Mesothelial cell of epicardium (in vitro differentiated cells): ENCODE measurements around the gene MARCHF3. TPM values are rescaled to one million over a fixed set of nuclear protein-coding genes. Genes with fewer than 3 reads are reported as not detected.

Experiments
- DNase-seq, 2 experiments: peaks; one replicate each; pipeline ENCODE4 v3.0.0; 2021; ENCODE audit warnings: low spot score in 2 of 2; ENCODE audit not compliant: unreplicated experiment in 2 of 2
- H3K27ac Mint-ChIP-seq: 2 replicates; pipeline ENCODE4 v1.8.0; 2021; ENCODE audit warnings: mixed read lengths
- H3K27me3 Mint-ChIP-seq: 2 replicates; pipeline ENCODE4 v1.8.0; 2021; ENCODE audit warnings: low read depth, mixed read lengths
- H3K36me3 Mint-ChIP-seq: 2 replicates; pipeline ENCODE4 v1.8.0; 2021; ENCODE audit warnings: mixed read lengths
- H3K4me1 Mint-ChIP-seq: 2 replicates; pipeline ENCODE4 v1.8.0; 2021; ENCODE audit warnings: mixed read lengths
- H3K4me3 Mint-ChIP-seq: 2 replicates; pipeline ENCODE4 v1.8.0; 2021; ENCODE audit warnings: mild to moderate bottlenecking, moderate library complexity, mixed read lengths
- H3K9me3 Mint-ChIP-seq: 2 replicates; pipeline ENCODE4 v1.8.0; 2021; ENCODE audit warnings: mixed read lengths
- CTCF ChIP-seq: fragments of 200-600 bp; sonication (generic); IDR thresholded peaks from one replicate; pipeline ENCODE4 v1.5.0; 2021; ENCODE audit warnings: antibody characterized with exemption; ENCODE audit not compliant: unreplicated experiment
- total RNA-seq: library from RNA; stranded (reverse); gene quantifications from 3 replicates; pipeline ENCODE4 v1.2.1, GENCODE V29; 2021

MARCHF3 gene
- total RNA-seq, 1 donor from 2014 or later: 9.4 TPM

GRCh38 chr5:126925482-126925881, 104.9 kb downstream of the MARCHF3 start:
- no peaks in the 10 kb centered on the region for H3K9me3 Mint-ChIP-seq
- no peaks in the 10 kb centered on the region for H3K27me3 Mint-ChIP-seq
- no peak for DNase-seq
- H3K27ac Mint-ChIP-seq: no peak overlapping the region
- no peak overlapping the region for H3K4me3 Mint-ChIP-seq
- H3K4me1 Mint-ChIP-seq: peaks cover 10% of the 10 kb centered on the region
- H3K36me3 Mint-ChIP-seq: no peaks in the 10 kb centered on the region
- no peak for TF ChIP-seq CTCF

GRCh38 chr5:126924331-126925033, 105.9 kb downstream of the MARCHF3 start:
- Mint-ChIP-seq H3K27me3 (no peaks in the 10 kb centered on the region), H3K9me3 (no peaks in the 10 kb centered on the region), H3K36me3 (no peaks in the 10 kb centered on the region), H3K27ac (no peak overlapping the region), H3K4me1 (peaks cover 14% of the 10 kb centered on the region), H3K4me3 (no peak overlapping the region)
- no peak for TF ChIP-seq CTCF
- no peak for DNase-seq

- DNase-seq: no peak
- peaks cover 34% of the 10 kb centered on the region for H3K4me1 Mint-ChIP-seq
- H3K27me3 Mint-ChIP-seq: no peaks in the 10 kb centered on the region
- no peaks in the 10 kb centered on the region for H3K36me3 Mint-ChIP-seq
- H3K27ac Mint-ChIP-seq: no peak overlapping the region
- no peaks in the 10 kb centered on the region for H3K9me3 Mint-ChIP-seq
- H3K4me3 Mint-ChIP-seq: no peak overlapping the region
- no peak for TF ChIP-seq CTCF
Observed at GRCh38 chr5:126921241-126922091, 108.9 kb downstream of the MARCHF3 start.

GRCh38 chr5:126920291-126920690, 110.1 kb downstream of the MARCHF3 start:
- DNase-seq: no peak
- H3K9me3 Mint-ChIP-seq: no peaks in the 10 kb centered on the region
- H3K36me3 Mint-ChIP-seq: no peaks in the 10 kb centered on the region
- no peak overlapping the region for H3K27ac Mint-ChIP-seq
- H3K27me3 Mint-ChIP-seq: no peaks in the 10 kb centered on the region
- peaks cover 29% of the 10 kb centered on the region for H3K4me1 Mint-ChIP-seq
- no peak for TF ChIP-seq CTCF
- no peak overlapping the region for H3K4me3 Mint-ChIP-seq

GRCh38 chr5:126919566-126919965, 110.8 kb downstream of the MARCHF3 start:
- Mint-ChIP-seq H3K4me3 (no peak overlapping the region), H3K27me3 (no peaks in the 10 kb centered on the region), H3K36me3 (no peaks in the 10 kb centered on the region), H3K9me3 (no peaks in the 10 kb centered on the region), H3K4me1 (peaks cover 29% of the 10 kb centered on the region), H3K27ac (no peak overlapping the region)
- no peak for TF ChIP-seq CTCF
- DNase-seq: no peak
